Measurements from ENCODE around the gene MRGPRF. TPM values are rescaled to one million over a fixed set of nuclear protein-coding genes. Genes with fewer than 3 reads are reported as not detected.

The MRGPRF gene
- total RNA-seq, 2 experiments from 2014 or later = not detected

GRCh38 chr11:68993546-68993945, 19.5 kb downstream of the MRGPRF start:
- CTCF ChIA-PET (ENCODE audit: unreplicated experiment) = no interaction called here
- Histone ChIP-seq H3K4me1 (ENCODE audit: insufficient read depth, low read length, poor library complexity, severe bottlenecking) (no peaks in the 10 kb centered on the region), H3K79me2 (ENCODE audit: insufficient read depth, low read depth, low read length) (no peaks in the 10 kb centered on the region), H3K9me2 (ENCODE audit: insufficient read depth, low read length) (no peaks in the 10 kb centered on the region), H3K36me3 (ENCODE audit: insufficient read depth, low read length) (no peaks in the 10 kb centered on the region), H3K27ac (ENCODE audit: low read depth, low read length, poor library complexity, severe bottlenecking) (no peak overlapping the region), H3K4me3 (ENCODE audit: low read depth, low read length, poor library complexity, severe bottlenecking) (no peak overlapping the region), H2AFZ (ENCODE audit: low read length) (no peak overlapping the region), H3K9me3 (ENCODE audit: low read length) (no peaks in the 10 kb centered on the region), H3K4me2 (ENCODE audit: low read length) (no peak overlapping the region), H4K20me1 (ENCODE audit: insufficient read depth, low read length) (no peaks in the 10 kb centered on the region)
- POLR2A ChIA-PET = no interaction called here
- no peak for TF ChIP-seq CTCF (conservative IDR thresholded peaks at IDR 0.05; ENCODE audit: low read length)
- TF ChIP-seq EZH2phosphoT487 (IDR thresholded peaks at IDR 0.05; ENCODE audit: borderline replicate concordance, low read depth, low read length) = no peak
- DNase-seq (ENCODE audit: low spot score) = no peak
- intact Hi-C loops (cut with micrococcal nuclease; ENCODE audit: unreplicated experiment) = no loop called here
- BruUV-seq (replicated peaks) = no TSS peak

- no peak overlapping the region for H2AFZ ChIP-seq (ENCODE audit: low read length)
- H3K9me2 ChIP-seq (ENCODE audit: insufficient read depth, low read length) = no peaks in the 10 kb centered on the region
- no peaks in the 10 kb centered on the region for H3K4me1 ChIP-seq (ENCODE audit: insufficient read depth, low read length, poor library complexity, severe bottlenecking)
- H3K79me2 ChIP-seq (ENCODE audit: insufficient read depth, low read depth, low read length) = no peaks in the 10 kb centered on the region
- no peaks in the 10 kb centered on the region for H3K9me3 ChIP-seq (ENCODE audit: low read length)
- DNase-seq (ENCODE audit: low spot score) = no peak
- TF ChIP-seq CTCF (conservative IDR thresholded peaks at IDR 0.05; ENCODE audit: low read length) (no peak), EZH2phosphoT487 (IDR thresholded peaks at IDR 0.05; ENCODE audit: borderline replicate concordance, low read depth, low read length) (no peak)
- H3K36me3 ChIP-seq (ENCODE audit: insufficient read depth, low read length) = no peaks in the 10 kb centered on the region
- no peaks in the 10 kb centered on the region for H4K20me1 ChIP-seq (ENCODE audit: insufficient read depth, low read length)
- no peak overlapping the region for H3K4me3 ChIP-seq (ENCODE audit: low read depth, low read length, poor library complexity, severe bottlenecking)
- ChIA-PET CTCF (ENCODE audit: unreplicated experiment) (no interaction called here), POLR2A (no interaction called here)
- BruUV-seq (replicated peaks) = no TSS peak
- intact Hi-C loops (cut with micrococcal nuclease; ENCODE audit: unreplicated experiment) = no loop called here
- no peak overlapping the region for H3K27ac ChIP-seq (ENCODE audit: low read depth, low read length, poor library complexity, severe bottlenecking)
- H3K4me2 ChIP-seq (ENCODE audit: low read length) = no peak overlapping the region
Observed at GRCh38 chr11:68992743-68993255, 20.2 kb downstream of the MRGPRF start.

- H3K36me3 ChIP-seq (ENCODE audit: insufficient read depth, low read length) = no peaks in the 10 kb centered on the region
- no peaks in the 10 kb centered on the region for H3K4me1 ChIP-seq (ENCODE audit: insufficient read depth, low read length, poor library complexity, severe bottlenecking)
- no peaks in the 10 kb centered on the region for H4K20me1 ChIP-seq (ENCODE audit: insufficient read depth, low read length)
- H2AFZ ChIP-seq (ENCODE audit: low read length) = no peak overlapping the region
- H3K27ac ChIP-seq (ENCODE audit: low read depth, low read length, poor library complexity, severe bottlenecking) = no peak overlapping the region
- no peak for TF ChIP-seq CTCF (conservative IDR thresholded peaks at IDR 0.05; ENCODE audit: low read length)
- no peaks in the 10 kb centered on the region for H3K9me3 ChIP-seq (ENCODE audit: low read length)
- no peaks in the 10 kb centered on the region for H3K79me2 ChIP-seq (ENCODE audit: insufficient read depth, low read depth, low read length)
- BruUV-seq (replicated peaks) = no TSS peak
- intact Hi-C loops (cut with micrococcal nuclease; ENCODE audit: unreplicated experiment) = no loop called here
- no peaks in the 10 kb centered on the region for H3K9me2 ChIP-seq (ENCODE audit: insufficient read depth, low read length)
- DNase-seq (ENCODE audit: low spot score) = no peak
- POLR2A ChIA-PET = no interaction called here
- no peak overlapping the region for H3K4me2 ChIP-seq (ENCODE audit: low read length)
- H3K4me3 ChIP-seq (ENCODE audit: low read depth, low read length, poor library complexity, severe bottlenecking) = no peak overlapping the region
- CTCF ChIA-PET (ENCODE audit: unreplicated experiment) = no interaction called here
Observed at GRCh38 chr11:68990995-68991780, 21.9 kb downstream of the MRGPRF start.
